Cardiac septum (tissue), 1 donor: ENCODE measurements around the gene SLAMF1. TPM values are rescaled to one million over a fixed set of nuclear protein-coding genes. Genes with fewer than 3 reads are reported as not detected.
"Not testable (repeated sequence)": the region's sequence is repeated elsewhere in the genome, so short reads cannot be mapped to it uniquely, and the experiment has no call there.

ENCODE experiments used
- DNase-seq: peaks from one replicate; pipeline ENCODE4 v3.0.0-alpha.2; 2020; ENCODE audit warnings: low spot score
- intact Hi-C: fragments of 100-400 bp; cut with DNase I; formaldehyde crosslinking; loops from one replicate; pipeline ENCODE4 v1.14.0; 2022
- total RNA-seq: library from RNA; stranded (reverse); fragmentation: NEBNext Ultra II Directional; extraction: Animal tissue kit (Norgen Biotek cat#: 25700); gene quantifications from one replicate; pipeline ENCODE4 v1.2.1, GENCODE V29; 2021
- donor health status: DM: no; HTN: no; CAD: no.

Gene SLAMF1
- total RNA-seq, 1 donor from 2014 or later: 1.0 TPM

DNA sequence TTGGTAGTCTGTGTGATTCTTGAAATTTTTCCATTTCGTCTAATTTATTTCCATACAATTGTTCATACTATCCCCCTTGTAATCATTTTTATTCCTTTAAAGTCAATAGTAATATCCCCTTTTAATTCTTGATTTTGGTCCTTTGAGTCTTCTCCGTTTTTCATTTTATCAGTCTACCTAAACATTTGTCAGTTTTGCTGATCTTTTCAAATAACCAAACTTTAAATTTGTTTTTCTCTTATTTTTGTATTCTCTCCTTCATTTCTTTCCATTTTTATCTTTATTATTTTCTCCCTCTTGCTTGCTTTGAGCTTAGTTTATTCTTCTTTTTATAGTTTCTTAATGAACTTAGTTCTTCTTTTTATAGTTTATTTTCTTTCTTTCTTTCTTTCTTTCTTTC is 21.1 kb upstream of the SLAMF1 start:
- no peak for DNase-seq
- intact Hi-C loops: no loop called here

DNA sequence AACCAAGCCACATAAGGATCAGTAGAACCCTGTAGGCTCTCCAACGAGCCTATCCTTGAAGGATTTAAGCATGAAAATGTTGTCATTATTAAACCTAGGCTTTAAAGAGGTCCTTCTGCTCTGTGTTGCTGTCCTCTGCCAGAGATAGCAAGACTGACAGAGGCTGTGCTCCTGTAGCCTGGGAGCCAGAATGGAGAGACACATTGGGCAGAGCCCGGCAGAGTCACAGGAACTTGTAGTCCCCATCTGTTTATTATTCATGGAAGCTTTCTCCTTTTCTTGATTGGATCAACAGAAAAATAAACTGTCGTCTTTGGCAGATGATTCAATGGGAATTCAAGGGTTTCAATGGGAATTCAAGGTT is 19.2 kb upstream of the SLAMF1 start:
- no peak for DNase-seq

DNA sequence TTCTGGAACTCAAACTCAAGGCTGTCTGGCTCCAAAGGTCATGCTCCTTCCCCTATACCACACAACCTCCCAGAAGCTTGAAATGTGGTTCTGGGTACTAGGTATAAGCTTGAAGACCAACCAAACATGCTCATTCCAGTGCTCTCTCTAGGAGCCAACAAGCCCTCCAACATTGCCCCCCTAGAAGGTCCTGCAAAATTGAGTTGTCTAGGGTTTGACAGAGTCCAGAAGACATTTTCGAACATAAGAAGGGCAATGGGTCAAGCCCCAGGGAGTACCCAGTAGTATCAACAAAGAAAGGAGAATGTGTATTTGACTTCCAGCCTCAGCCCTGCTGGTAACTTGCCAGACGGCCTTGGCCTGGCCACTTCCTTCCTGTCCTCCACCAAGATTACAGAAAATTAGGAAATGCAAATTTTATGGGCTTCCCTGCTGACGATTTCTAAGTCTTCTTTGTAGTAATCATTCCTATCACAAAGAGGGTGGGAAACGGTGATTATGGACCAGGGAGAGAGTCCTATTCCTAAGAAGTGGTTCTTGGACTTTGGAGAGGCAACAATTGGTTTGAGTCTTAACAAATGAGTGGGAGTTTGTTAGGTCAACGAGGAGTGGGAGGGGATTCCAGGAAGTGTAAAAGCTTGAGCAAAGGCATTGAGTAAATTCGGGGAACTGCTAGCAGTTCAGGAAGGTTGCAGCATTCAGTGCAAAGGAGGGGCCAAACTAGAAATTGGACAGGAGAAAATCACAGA is 18.7 kb upstream of the SLAMF1 start:
- intact Hi-C loops: no loop called here
- peak; percentile 87 for DNase-seq

More for the DNA sequence above, 19.2 kb upstream of the SLAMF1 start:
- intact Hi-C loops: no loop called here

DNA sequence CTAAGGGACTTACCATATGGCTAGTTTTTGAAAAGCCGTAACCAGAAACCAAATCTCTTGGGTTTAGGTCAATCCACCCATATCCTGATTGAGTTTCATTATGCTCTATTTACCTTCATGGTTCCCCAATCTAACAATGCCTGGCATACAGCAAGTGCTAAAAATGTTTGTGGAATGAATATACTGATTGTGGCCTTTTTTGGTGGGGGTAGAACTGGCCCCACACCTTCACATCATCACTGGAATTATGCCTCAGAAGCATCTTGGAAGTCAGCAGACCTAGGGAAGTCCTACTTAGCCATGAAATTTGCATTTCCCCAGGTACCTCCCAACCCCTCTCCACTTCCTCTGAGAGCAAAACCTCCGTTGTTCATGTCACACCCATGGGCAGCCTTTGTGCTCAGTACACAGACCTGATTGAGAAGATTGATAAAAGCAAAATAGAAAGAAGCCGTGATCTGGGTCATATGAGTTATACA is 17.8 kb upstream of the SLAMF1 start:
- DNase-seq: no peak
- intact Hi-C loops: no loop called here

DNA sequence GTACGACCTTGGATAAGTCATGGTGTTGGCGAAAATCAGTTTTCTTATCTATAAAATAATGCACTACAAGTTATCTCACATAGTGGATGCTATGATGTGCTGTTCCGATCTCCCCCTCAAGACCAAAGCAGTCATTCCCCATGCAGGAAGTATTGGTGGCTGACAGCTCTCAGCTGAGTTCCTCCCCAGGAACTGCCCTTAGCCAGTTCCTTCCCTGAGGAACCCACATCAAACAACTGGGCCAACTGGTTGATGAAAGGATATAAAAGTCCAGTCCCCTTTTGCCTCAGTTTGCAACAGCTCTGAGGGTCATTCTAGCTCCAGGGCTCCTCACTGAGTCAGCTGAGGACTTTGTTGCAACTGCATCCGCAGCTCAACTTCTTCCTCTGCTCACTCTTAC is 16.1 kb upstream of the SLAMF1 start:
- no peak for DNase-seq
- intact Hi-C loops: no loop called here

DNA sequence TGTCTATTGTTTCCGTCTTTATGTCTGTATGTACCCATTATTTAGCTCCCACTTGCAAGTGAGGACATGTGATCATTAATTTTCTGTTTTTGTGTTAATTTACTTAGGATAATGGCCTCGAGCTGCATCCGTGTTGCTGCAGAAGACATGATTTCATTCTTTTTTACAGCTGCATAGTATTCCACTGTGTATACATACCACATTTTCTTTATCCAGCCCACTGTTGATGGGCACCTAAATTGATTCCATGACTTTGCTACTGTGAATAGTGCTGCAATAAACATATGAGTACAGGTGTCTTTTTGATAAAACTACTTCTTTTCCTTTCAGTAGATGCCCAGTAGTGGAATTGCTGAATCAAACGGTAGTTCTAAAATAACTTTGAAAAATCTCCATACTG is 12.7 kb upstream of the SLAMF1 start:
- no peak for DNase-seq
- intact Hi-C loops: no loop called here

DNA sequence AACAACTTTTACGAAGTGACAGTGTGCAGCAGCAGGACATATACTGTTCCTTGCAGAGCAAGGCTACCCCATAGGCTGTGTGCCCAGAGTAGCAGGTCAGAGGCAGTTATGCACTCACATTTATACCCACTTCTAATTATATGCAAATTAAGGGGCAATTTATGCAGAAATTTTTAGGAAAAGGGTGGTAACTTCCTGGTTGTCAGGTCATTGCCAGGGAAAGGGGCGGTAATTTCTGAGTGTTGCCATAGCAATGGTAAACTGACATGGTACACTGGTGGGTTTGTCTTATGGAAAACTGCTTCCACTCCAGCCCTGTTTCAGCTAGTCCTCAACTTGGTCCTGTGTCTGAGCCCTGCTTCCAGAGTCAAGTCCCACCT is 12.0 kb upstream of the SLAMF1 start:
- intact Hi-C loops: no loop called here

DNA sequence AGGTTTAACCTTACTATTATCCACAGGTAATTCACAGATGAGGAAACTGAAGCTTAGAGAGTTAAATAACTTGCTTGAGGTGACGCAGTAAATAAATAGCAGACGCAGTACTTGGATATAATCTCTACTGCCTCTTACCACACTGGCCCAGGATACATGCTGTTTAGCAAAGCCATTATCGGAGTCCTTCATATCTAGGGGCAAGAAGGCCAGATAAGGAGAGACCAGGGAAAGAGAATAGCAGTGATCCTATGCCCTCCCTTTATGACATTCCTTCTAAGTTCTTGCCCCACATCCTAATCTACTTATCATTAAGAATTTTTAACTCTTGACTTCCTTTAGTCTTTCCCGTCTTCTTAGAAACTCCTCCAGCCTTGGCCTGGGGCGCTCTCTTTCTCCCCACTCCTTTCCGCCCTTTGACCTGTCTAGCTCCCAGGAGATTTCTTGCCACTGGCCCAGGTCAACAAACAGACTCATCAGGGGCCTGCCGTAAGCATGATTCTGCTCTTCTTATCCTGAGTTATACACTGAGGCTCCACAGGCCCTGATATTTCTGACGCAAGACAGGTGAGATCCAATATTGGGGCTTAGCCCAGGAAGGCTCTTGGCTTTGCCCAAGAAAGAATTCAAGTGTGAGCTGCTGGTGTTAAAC is 11.4 kb upstream of the SLAMF1 start:
- intact Hi-C loops: no loop called here
- no peak for DNase-seq

More for the DNA sequence above, 12.0 kb upstream of the SLAMF1 start:
- no peak for DNase-seq

DNA sequence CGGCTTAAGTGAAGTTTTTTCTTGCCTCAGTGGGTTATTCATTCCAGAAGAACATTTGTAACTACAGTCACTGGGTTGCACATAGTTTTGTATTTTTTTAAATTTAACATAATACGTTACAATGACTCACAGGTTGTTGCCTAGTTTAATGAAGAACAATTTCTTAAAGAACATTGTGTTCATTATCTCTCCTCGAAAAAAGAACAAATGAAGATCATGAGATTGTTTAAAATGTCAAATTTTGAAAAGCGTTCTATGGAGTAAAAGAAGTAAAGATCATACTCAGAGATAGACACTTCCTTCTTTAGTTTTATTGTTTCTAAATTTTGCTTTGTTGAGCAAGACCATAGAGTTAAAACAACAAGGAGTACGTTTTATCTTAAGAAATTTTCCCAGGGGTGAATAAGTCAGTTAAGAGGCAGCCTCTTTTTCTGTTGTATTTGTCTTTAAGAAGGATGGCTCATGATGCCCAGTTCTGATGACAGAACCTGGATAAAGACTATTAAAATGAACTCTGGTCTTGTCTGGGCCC is 10.5 kb upstream of the SLAMF1 start:
- DNase-seq: no peak

DNA sequence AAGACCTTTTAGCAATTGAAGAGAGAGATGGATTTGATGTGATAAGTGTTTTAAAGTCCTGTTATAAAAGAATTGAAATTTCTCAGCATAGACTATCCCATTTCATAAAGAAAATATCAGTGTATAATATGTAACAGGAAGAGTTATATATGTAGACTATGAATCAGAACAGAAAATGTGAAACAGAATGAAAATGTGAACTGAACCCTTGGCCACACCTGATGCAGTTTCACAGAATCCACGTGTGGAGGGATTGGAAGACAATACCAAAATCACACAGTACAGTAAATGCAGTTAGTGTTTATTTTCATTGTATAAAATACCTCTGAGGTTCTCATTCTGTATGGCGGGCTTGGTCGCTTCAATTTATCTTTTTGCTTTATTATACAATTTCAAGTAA is 9.9 kb upstream of the SLAMF1 start:
- intact Hi-C loops: no loop called here
- DNase-seq: no peak

More for the DNA sequence above, 10.5 kb upstream of the SLAMF1 start:
- intact Hi-C loops: no loop called here

DNA sequence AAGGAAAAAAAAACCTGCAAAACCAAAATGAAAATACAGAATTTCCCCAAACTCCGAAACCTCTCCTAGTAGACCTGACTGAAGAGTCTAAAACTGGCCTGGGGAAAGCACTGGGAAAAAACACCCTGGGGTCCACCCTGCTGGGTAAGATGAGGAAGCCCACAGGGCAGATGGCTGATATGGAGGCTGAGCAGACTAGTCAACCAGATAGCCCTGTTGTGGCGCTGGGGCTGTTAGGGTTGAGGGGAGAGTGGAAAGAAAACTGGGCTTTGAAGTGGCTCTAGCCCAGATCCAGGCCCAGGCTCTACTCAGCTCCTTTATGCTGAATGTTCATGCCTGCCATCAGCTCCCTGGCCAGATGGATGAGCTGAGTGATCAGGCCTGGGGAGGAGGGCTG is 6.8 kb upstream of the SLAMF1 start:
- intact Hi-C loops: no loop called here
- no peak for DNase-seq

DNA sequence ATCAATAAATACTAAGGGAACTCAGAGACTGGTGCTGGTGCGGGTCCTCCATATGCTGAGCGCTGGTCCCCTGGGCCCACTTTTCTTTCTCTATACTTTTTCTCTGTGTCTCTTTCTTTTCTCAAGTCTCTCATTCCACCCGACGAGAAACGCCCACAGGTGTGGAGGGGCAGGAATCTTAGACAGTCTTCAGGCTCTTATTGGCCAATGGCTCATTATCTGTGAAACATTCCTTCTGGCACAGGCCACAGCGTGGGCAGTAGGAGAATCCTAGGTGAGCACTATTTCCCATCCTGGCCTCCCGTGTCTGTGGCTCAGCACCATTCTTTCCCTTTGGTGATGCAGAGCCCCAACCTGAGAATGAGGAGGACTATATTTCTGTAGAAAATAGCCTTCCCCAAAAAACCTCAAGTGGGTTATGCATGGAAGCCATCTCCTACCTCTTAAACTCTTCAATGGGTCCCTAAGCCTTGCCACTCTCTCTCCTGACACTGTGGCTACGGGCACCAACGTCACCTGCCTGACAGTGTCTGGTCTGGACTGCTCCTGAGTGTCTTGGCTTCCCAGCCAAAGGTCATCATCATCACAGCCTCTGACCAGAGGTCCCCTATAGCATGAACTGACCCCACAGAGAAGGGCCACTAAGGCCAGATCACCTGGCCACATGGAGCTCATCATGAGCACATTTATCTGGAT is 6.2 kb upstream of the SLAMF1 start:
- intact Hi-C loops: no loop called here
- no peak for DNase-seq

DNA sequence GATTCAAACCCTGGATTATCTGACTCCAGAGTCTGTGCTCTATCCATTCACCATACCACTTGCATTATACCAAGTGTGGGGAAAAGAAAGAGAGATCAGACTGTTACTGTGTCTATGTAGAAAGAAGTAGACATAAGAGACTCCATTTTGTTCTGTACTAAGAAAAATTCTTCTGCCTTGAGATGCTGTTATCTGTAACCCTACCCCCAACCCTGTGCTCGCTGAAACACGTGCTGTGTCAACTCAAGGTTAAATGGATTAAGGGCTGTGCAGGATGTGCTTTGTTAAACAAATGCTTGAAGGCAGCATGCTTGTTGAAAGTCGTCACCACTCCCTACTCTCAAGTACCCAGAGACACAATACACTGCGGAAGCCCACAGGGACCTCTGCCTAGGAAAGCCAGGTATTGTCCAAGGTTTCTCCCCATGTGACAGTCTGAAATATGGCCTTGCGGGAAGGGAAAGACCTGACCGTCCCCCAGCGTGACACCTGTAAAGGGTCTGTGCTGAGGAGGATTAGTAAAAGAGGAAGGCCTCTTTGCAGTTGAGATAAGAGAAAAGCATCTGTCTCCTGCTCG is 5.3 kb upstream of the SLAMF1 start:
- intact Hi-C loops, DNase-seq: not testable (repeated sequence)

DNA sequence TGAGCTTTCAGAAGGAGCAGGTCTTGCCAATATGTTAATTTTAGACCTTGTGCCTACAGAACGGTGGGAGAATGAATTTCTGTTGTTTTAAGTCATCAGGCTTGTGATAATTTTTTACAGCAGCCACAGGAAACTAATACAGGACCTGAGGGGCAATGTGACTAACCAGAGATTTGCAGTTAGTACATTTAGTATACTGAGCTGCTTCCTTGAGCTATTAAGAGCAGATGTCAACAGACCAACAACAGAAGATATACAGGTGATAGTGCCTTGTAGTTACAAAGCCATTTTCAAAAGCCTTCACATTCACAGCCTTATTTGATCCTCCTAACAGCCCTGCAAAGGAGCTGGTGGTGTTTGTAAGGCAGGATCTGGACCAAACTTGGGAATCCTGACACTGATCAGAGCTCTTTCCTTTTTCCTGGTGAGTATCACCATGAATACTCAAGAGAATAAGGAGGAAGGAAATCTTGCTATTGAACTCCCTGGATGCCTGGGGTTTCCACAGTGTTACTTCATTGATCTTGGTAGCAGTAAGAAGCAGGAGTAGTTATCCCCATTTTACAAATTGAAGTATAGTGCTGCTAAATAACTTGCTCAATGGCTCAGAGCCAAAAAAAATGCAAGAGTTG is 4.7 kb upstream of the SLAMF1 start:
- DNase-seq: no peak
- intact Hi-C loops: no loop called here

DNA sequence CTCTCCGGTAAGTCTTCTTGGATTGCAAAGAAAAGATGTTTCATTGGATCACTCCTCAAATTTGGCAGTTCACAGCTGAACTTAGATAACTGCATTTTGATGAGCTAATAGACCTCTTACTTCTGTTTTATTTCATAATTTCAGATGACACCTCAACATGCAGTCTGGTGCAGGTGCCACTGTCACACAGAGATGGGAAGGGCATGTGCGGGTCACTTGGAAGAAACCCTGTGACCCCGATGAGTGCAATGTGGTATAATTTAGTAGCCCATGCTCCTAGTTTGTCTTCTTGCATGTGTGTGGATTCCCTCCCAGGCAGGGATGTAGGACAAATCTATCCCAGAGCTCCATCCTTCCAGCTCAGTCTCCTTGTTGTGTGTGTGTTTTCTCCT is 481 bp upstream of the SLAMF1 start:
- intact Hi-C loops: no loop called here
- no peak for DNase-seq

DNA sequence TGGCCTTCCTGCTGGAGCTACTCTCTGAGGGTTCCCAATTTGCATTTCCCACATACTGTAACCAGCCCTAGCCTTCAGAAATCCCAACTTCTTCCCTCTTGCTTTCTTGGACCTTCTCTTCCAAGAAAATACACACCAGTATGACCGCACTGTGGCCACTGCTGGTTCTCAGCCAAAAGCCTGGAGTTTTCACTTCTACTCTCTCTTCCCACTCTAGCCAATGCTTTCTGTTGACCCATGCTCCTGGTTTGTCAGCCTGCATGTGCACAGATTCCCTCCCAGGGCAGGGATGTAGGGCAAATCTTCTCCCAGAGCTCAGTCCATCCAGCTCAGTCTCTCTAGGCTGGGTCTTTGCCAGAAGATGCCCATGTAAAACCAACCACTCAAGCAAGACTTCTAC is 664 bp downstream of the SLAMF1 start:
- intact Hi-C loops: no loop called here
- no peak for DNase-seq

DNA sequence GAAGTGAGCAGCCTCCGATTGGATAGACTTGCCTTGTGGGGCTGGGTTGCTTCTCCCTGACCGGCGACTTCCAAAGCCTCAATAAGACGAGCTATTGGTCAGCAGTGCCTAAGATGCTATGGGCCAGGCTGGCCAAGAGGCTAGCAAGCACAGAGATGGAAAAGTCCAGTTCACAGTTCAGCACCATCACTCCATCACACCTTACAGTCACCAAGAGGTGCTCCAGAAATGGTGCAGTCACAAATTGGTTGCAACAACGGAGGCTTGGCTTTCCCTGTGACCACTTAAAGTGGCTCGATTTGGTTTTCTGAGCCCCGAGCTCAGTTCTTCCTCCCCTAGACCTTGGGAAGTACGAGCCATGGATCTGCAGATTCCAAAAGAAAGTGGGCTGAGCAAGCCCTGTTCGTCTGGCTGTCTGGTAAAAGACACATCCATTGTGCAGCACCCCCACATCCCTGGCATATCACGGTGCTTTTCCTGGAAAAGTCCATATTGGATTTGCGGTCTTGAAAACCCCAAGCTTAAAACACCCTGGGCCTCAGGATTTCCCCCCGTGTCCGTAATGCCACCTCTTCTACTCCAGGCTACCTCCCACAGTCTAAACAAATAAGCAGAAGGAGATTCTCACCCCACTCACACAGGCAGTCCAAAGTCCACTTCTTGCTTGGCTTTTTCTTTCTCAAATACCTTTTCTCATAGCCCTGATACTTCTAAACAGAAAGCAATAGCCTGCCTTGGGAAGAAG is 1.3 kb downstream of the SLAMF1 start:
- no peak for DNase-seq
- intact Hi-C loops: no loop called here

DNA sequence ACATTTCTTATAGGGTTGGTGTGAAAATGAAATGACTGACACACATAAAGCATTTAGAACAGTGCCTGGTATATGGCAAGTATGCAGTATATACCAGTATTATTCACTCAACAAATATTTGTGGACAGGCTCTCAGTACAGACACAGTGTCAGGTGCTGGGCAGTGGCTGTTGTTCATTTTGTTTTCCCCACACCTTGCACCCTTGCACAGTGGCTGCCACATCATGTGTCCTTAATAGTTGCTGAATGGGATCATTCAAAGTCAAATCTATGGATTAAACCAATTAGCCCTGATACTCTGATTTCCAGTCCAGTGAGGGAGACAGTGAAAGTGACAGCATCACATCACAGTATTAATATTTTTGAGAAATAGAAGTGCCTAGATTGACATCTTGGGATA is 2.4 kb downstream of the SLAMF1 start:
- DNase-seq: no peak

DNA sequence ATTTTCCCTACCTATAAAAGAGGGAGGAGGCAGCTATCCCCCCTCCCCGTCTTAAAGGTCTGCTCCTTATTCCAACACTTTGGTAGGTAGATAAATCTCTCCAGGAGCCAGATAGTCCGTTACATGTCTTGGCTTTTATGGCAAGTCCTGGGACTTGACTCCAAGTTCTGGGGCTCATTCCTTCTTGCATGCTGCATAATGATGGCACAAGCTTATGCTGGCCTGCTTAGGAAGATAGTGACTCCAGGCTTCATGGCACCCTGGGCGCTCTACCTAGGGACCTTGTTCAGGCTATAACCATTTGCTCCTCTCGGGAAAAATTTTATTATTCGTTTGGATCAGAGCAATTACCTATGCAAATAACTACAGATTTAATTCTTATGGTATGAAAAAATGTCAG is 3.7 kb downstream of the SLAMF1 start:
- DNase-seq: no peak
- intact Hi-C loops: no loop called here

More for the DNA sequence above, 2.4 kb downstream of the SLAMF1 start:
- intact Hi-C loops: no loop called here
